NT2/D1 (cell line): ENCODE measurements around the gene VWA5B2.

Experiments used
- YY1 ChIP-seq: IDR thresholded peaks from 2 replicates; pipeline ENCODE4 v1.6.1; 2011; ENCODE audit not compliant: insufficient read length, insufficient read depth
- ZNF274 ChIP-seq: IDR thresholded peaks from 2 replicates; pipeline ENCODE4 v1.6.1; 2011; ENCODE audit warnings: mild to moderate bottlenecking, low read depth, low read length

DNA sequence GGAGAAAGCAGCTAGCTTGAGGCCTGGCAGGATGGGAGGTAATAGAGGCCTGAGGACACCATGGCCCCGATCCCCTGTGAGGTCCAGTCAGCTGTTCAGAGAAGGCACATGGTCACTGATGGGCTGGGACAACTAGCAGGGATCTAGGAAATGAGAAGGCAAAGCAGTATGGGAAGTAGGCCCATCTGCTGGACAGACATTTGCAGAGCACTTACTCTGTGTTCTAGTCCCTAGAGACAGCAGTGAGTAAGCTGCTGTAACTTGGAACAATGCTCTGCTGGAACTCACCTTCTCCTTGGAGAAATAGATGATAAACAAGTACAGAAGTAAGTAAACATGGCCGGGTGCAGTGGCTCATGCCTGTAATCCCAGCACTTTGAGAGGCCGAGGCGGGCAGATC, 53.6 kb downstream of the VWA5B2 start:
- TF ChIP-seq YY1 (no peak), ZNF274 (no peak)
